ENCODE results near the gene SMIM10L1. TPM values are rescaled to one million over a fixed set of nuclear protein-coding genes. Genes with fewer than 3 reads are reported as not detected.

The SMIM10L1 gene
- total and polyA plus RNA-seq, 2 of the 8 experiments (the other 6 are each of a cell fraction or from before 2014, with no cell fraction given) = 3.7 to 14.2 TPM

- H2AFZ ChIP-seq (ENCODE audit: low read length) = no peak overlapping the region
- H4K8ac ChIP-seq (ENCODE audit: extremely low read depth, insufficient read depth, low read length) = no peak overlapping the region
- H2BK20ac ChIP-seq (ENCODE audit: low read length) = no peak overlapping the region
- FAIRE-seq (no peak), DNase-seq (ENCODE audit: low read depth in 1 of 2, low spot score in 2 of 2) (no peak)
- POLR2A ChIA-PET (ENCODE audit: partially characterized antibody) = no interaction called here
- H2AK5ac ChIP-seq (ENCODE audit: low read depth, low read length) = no peak overlapping the region
- H3K4me1 ChIP-seq (replicated peaks in 1 of 4; ENCODE audit: control insufficient read depth in 3 of 4, insufficient read depth in 4 of 4, low read length in 3 of 4) = peaks cover 0 to 3% (median 0%) of the 10 kb centered on the region in 4 experiments; a peak in 1 of 7 replicates
- H3K4me3 ChIP-seq (ENCODE audit: extremely low read depth in 1 of 4, insufficient read depth in 2 of 4, low read depth in 3 of 4, low read length in 4 of 4) = no peak overlapping the region
- no peak overlapping the region for H4K91ac ChIP-seq (replicated peaks; ENCODE audit: insufficient read length, low read length)
- 96% methylated on average over 2 of the region's 2 CpGs; no CpG with 5 or more reads in 1 of the 2 experiments for WGBS, 2 experiments (ENCODE audit: extremely low coverage in 1 of 2, insufficient coverage in 1 of 2, insufficient read length in 1 of 2, insufficient replicate concordance in 2 of 2, low coverage in 1 of 2, low lambda C conversion rate in 2 of 2, missing lambda C conversion rate in 1 of 2)
- H3K79me2 ChIP-seq (ENCODE audit: control insufficient read depth in 1 of 2, insufficient read depth in 2 of 2, low read length in 2 of 2) = peaks cover 11 to 42% of the 10 kb centered on the region in 2 experiments
- H3K4me2 ChIP-seq (ENCODE audit: insufficient read depth in 1 of 2, low read depth in 2 of 2, low read length in 2 of 2) = no peak overlapping the region
- no peak overlapping the region for H2BK5ac ChIP-seq (ENCODE audit: low read depth, low read length)
- H4K5ac ChIP-seq (ENCODE audit: insufficient read length, low read depth, low read length) = no peak overlapping the region
- peaks cover 0 to 8% of the 10 kb centered on the region in 2 experiments for H4K20me1 ChIP-seq (replicated peaks in 1 of 2; ENCODE audit: control insufficient read depth in 1 of 2, insufficient read depth in 2 of 2, low read length in 2 of 2)
- H3K23ac ChIP-seq (ENCODE audit: insufficient read length) = no peak overlapping the region
- H3K23me2 ChIP-seq (ENCODE audit: low read depth, low read length) = 0 out of 2 replicates have a peak, but pooled peaks cover 2% of the 10 kb centered on the region
- no peak overlapping the region for H3K27ac ChIP-seq (ENCODE audit: low read depth, low read length)
- no peak overlapping the region for H2BK120ac ChIP-seq (replicated peaks; ENCODE audit: low read depth, low read length)
- H3K36me3 ChIP-seq (ENCODE audit: control insufficient read depth in 2 of 4, insufficient read depth in 4 of 4, low read length in 3 of 4) = peaks cover 0 to 9% (median 2%) of the 10 kb centered on the region in 4 experiments; a peak in 2 of 8 replicates
- CTCF ChIA-PET (ENCODE audit: partially characterized antibody) = interaction anchor here (1.0 kb wide), 1 partner anchor 26 kb away, joined by 5 read pairs; no protein-coding TSS in a partner anchor
- no peak overlapping the region for H3K14ac ChIP-seq (ENCODE audit: insufficient read length)
- no peak overlapping the region for H3K56ac ChIP-seq (replicated peaks; ENCODE audit: insufficient read length, low read depth, low read length)
- H3K18ac ChIP-seq (ENCODE audit: extremely low read depth, low read length) = no peak overlapping the region
- no peaks in the 10 kb centered on the region for H3K9me3 ChIP-seq (ENCODE audit: insufficient read depth in 2 of 2, low read depth in 1 of 2, low read length in 1 of 2)
- no peaks in the 10 kb centered on the region; the same call in 1 of the 2 replicates for H3K79me1 ChIP-seq (ENCODE audit: low read depth, low read length)
- H3K4ac ChIP-seq (replicated peaks; ENCODE audit: insufficient read length, low read depth, low read length) = no peak overlapping the region
- H3K27me3 ChIP-seq (replicated peaks in 1 of 4; ENCODE audit: control insufficient read depth in 3 of 4, extremely low read depth in 1 of 4, insufficient read depth in 3 of 4, low read length in 3 of 4) = no peaks in the 10 kb centered on the region
- H3K9ac ChIP-seq (replicated peaks in 1 of 4; ENCODE audit: extremely low read depth in 1 of 4, low read depth in 3 of 4, low read length in 3 of 4) = no peak overlapping the region
- TF ChIP-seq SRF (IDR thresholded peaks at IDR 0.05; ENCODE audit: low read depth, low read length) (no peak), MAX (IDR thresholded peaks at IDR 0.05) (no peak), NANOG (IDR thresholded peaks at IDR 0.05; ENCODE audit: insufficient read depth, low read depth, low read length, poor library complexity, severe bottlenecking) (no peak), EZH2 (IDR thresholded peaks at IDR 0.05; ENCODE audit: low read depth, low read length, severe bottlenecking) (no peak), BRCA1 (IDR thresholded peaks at IDR 0.05; ENCODE audit: low read depth, low read length) (no peak), NRF1 (IDR thresholded peaks at IDR 0.05; ENCODE audit: low read depth, low read length) (no peak), SP2 (IDR thresholded peaks at IDR 0.05; ENCODE audit: low read length) (no peak), CTCF (IDR thresholded peaks at IDR 0.05; ENCODE audit: control extremely low read depth in 1 of 3, insufficient read depth in 1 of 3, low read depth in 1 of 3, low read length in 3 of 3) (no peak), ATF3 (IDR thresholded peaks at IDR 0.05; ENCODE audit: insufficient read depth, low read depth, low read length) (no peak), SIX5 (IDR thresholded peaks at IDR 0.05; ENCODE audit: low read depth, low read length) (no peak)
- no peak overlapping the region for H2BK15ac ChIP-seq (ENCODE audit: low read length)
- H2BK12ac ChIP-seq (ENCODE audit: low read depth, low read length) = no peak overlapping the region
Measured at GRCh38 chr12:11174022-11174421, 3.0 kb downstream of the SMIM10L1 start.
